ENCODE results near the gene PMPCA.

DNA sequence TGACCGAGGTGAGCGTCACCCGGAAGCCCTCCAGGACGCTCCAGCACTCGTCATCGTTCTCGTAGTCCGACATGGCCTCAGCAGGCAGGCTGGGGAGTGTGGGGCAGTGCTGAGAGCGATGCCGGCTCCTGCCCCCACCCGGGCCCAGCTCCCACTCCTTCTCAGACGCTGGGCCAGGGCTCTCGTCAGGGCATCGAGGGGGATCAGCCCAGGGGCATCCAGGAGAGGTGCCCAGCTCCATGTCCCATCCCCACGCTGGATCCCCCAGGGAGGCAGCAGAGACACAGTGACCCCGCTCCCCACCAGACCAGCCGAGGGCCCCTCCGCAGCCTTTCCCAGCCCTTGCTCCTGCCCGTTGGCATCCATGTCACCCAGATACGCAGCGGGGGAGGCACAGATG, 38.5 kb upstream of the PMPCA start:
- TF ChIP-seq, protein P1, sequence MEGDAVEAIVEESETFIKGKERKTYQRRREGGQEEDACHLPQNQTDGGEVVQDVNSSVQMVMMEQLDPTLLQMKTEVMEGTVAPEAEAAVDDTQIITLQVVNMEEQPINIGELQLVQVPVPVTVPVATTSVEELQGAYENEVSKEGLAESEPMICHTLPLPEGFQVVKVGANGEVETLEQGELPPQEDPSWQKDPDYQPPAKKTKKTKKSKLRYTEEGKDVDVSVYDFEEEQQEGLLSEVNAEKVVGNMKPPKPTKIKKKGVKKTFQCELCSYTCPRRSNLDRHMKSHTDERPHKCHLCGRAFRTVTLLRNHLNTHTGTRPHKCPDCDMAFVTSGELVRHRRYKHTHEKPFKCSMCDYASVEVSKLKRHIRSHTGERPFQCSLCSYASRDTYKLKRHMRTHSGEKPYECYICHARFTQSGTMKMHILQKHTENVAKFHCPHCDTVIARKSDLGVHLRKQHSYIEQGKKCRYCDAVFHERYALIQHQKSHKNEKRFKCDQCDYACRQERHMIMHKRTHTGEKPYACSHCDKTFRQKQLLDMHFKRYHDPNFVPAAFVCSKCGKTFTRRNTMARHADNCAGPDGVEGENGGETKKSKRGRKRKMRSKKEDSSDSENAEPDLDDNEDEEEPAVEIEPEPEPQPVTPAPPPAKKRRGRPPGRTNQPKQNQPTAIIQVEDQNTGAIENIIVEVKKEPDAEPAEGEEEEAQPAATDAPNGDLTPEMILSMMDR (IDR thresholded peaks at IDR 0.05; ENCODE audit: extremely low read depth in 1 of 2, insufficient read depth in 1 of 2, low read depth in 1 of 2, low read length in 2 of 2), result no peak
- TF ChIP-seq EZH2 (IDR thresholded peaks at IDR 0.05; ENCODE audit: borderline replicate concordance, low read depth, low read length, severe bottlenecking) (no peak), POLR2A (IDR thresholded peaks at IDR 0.05; ENCODE audit: low read depth, low read length) (no peak), POLR2AphosphoS5 (IDR thresholded peaks at IDR 0.05; ENCODE audit: insufficient read depth, low read depth, low read length) (no peak), JUN (IDR thresholded peaks at IDR 0.05; ENCODE audit: borderline replicate concordance, insufficient read depth, insufficient read length, low read depth) (no peak), FOS (IDR thresholded peaks at IDR 0.05; ENCODE audit: borderline replicate concordance, insufficient read depth, low read length) (no peak), MAX (IDR thresholded peaks at IDR 0.05; ENCODE audit: insufficient read depth, insufficient read length) (no peak), MYC (IDR thresholded peaks at IDR 0.05; ENCODE audit: low read depth, low read length) (no peak), GATA2 (IDR thresholded peaks at IDR 0.05; ENCODE audit: insufficient read depth, insufficient read length, low read depth, low read length) (no peak)

Data from endothelial cell of umbilical vein (primary cell).